ENCODE data around the gene PROC.

DNA sequence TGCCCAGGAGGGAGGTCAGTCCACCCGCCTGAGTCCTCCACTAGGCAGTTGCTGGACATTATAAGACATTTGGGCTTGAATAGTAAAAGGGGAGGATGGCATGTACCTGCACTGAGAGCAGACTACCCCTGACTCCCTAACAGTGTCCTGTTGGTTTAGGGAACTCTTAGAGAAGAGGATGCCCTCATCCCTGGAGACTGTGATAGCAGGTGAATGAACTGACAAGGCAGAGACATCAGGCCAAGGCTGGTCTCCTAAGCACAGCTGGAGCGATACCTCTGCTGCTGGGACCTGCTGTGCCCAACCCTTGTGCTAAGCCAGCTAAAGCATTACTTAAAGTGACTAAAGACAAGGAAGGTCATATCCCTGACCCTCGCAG, 34.8 kb downstream of the PROC start:
- no peak for TF ChIP-seq CTCF (conservative IDR thresholded peaks at IDR 0.05; ENCODE audit: low read depth, low read length)
- no peak for TF ChIP-seq MXI1 (IDR thresholded peaks at IDR 0.05; ENCODE audit: borderline replicate concordance, low read depth, low read length)
- TF ChIP-seq, protein P1, sequence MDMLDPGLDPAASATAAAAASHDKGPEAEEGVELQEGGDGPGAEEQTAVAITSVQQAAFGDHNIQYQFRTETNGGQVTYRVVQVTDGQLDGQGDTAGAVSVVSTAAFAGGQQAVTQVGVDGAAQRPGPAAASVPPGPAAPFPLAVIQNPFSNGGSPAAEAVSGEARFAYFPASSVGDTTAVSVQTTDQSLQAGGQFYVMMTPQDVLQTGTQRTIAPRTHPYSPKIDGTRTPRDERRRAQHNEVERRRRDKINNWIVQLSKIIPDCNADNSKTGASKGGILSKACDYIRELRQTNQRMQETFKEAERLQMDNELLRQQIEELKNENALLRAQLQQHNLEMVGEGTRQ (IDR thresholded peaks at IDR 0.05; ENCODE audit: low read depth, low read length), result no peak

Data from IMR-90 (cell line).